ENCODE data around the gene TBC1D22A.

DNA sequence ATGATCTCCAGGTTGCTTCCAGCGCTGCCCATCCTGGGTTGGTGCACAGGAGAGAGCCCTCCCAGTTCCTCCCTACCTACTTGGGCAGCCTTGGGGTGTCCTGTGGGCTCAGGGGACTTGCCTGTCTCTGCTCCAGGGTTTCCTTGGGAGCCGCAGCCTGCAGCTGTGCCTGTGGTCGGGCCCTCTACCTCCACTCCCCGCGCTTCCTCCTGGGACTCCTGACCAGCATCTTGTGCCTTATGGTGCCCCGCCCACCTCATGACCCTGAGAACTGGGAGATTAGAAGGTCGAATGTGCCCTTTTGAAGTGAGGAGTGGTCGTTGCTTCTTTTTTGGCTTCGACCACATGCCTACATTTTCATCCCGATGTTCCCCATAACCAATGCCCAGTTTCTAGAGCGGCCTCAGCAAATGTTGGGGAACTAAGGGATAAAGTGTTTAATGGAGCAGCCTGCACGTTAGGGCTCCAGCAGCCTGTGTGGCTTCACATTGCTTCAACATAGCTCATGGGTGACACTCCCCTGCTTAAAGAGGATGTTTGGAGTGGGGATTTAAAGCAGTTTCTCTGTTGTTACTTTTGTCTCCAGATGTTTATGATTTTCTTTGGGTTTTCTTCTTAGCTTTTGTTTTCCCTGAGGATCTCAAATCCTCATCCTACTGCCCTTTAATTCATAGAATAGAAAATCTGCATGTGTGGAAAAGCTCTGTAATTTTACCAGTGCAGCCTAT is 248.8 kb downstream of the TBC1D22A start:
- TF ChIP-seq, protein P1, sequence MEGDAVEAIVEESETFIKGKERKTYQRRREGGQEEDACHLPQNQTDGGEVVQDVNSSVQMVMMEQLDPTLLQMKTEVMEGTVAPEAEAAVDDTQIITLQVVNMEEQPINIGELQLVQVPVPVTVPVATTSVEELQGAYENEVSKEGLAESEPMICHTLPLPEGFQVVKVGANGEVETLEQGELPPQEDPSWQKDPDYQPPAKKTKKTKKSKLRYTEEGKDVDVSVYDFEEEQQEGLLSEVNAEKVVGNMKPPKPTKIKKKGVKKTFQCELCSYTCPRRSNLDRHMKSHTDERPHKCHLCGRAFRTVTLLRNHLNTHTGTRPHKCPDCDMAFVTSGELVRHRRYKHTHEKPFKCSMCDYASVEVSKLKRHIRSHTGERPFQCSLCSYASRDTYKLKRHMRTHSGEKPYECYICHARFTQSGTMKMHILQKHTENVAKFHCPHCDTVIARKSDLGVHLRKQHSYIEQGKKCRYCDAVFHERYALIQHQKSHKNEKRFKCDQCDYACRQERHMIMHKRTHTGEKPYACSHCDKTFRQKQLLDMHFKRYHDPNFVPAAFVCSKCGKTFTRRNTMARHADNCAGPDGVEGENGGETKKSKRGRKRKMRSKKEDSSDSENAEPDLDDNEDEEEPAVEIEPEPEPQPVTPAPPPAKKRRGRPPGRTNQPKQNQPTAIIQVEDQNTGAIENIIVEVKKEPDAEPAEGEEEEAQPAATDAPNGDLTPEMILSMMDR (IDR thresholded peaks at IDR 0.05; ENCODE audit: extremely low read depth in 1 of 2, insufficient read depth in 1 of 2, low read depth in 1 of 2, low read length in 2 of 2) = no peak
- TF ChIP-seq POLR2AphosphoS5 (IDR thresholded peaks at IDR 0.05; ENCODE audit: insufficient read depth, low read depth, low read length) (no peak), POLR2A (IDR thresholded peaks at IDR 0.05; ENCODE audit: low read depth, low read length) (no peak), EZH2 (IDR thresholded peaks at IDR 0.05; ENCODE audit: borderline replicate concordance, low read depth, low read length, severe bottlenecking) (no peak), FOS (IDR thresholded peaks at IDR 0.05; ENCODE audit: borderline replicate concordance, insufficient read depth, low read length) (no peak), MYC (IDR thresholded peaks at IDR 0.05; ENCODE audit: low read depth, low read length) (no peak)
